HT-29 (cell line): Measurements from ENCODE around the gene MPLKIP. TPM values are rescaled to one million over a fixed set of nuclear protein-coding genes. Genes with fewer than 3 reads are reported as not detected.
"Not testable (repeated sequence)": the region's sequence is repeated elsewhere in the genome, so short reads cannot be mapped to it uniquely, and the experiment has no call there.

Experiments
- DNase-seq: peaks from one replicate; pipeline ENCODE4 v3.0.0-alpha.2; 2015; ENCODE audit warnings: low spot score
- total RNA-seq: library from RNA; depleted of rRNA; stranded (reverse); fragments of >200 nt; shearing (Covaris generic); gene quantifications from 2 replicates; pipeline ENCODE4 v1.2.3, GENCODE V29; 2014; rRNA removed

Gene MPLKIP
- total RNA-seq, result 66.0 and 74.3 TPM in 2 replicates

- peak; percentile 96 for DNase-seq
Measured at GRCh38 chr7:40134428-40135316, at the start of gene MPLKIP, which contains the start of gene SUGCT. MPLKIP (minus strand) TSS chr7:40134622; CDS start chr7:40134567, 55 bp downstream. SUGCT (plus strand) TSS chr7:40135005.

- DNase-seq, result no peak
Measured at GRCh38 chr7:40182452-40182851, 48.0 kb upstream of the MPLKIP start.

GRCh38 chr7:40177071-40177470 is 42.6 kb upstream of the MPLKIP start:
- no peak for DNase-seq

GRCh38 chr7:40175725-40176510 is 41.5 kb upstream of the MPLKIP start:
- no peak for DNase-seq

- DNase-seq, result not testable (repeated sequence)
Measured at GRCh38 chr7:40175256-40175655, 40.8 kb upstream of the MPLKIP start.

- not testable (repeated sequence) for DNase-seq
Measured at GRCh38 chr7:40173121-40173520, 38.7 kb upstream of the MPLKIP start.

GRCh38 chr7:40168266-40168665 is 33.8 kb upstream of the MPLKIP start:
- DNase-seq, result not testable (repeated sequence)

GRCh38 chr7:40167291-40167690 is 32.9 kb upstream of the MPLKIP start:
- no peak for DNase-seq

GRCh38 chr7:40165216-40165615 is 30.8 kb upstream of the MPLKIP start:
- DNase-seq, result no peak

- DNase-seq, result no peak
Measured at GRCh38 chr7:40162516-40162915, 28.1 kb upstream of the MPLKIP start.

GRCh38 chr7:40156988-40157387 is 22.6 kb upstream of the MPLKIP start:
- DNase-seq, result no peak

- DNase-seq, result peak; percentile 9
Measured at GRCh38 chr7:40151504-40151903, 17.1 kb upstream of the MPLKIP start.

GRCh38 chr7:40148671-40149070 is 14.2 kb upstream of the MPLKIP start:
- no peak for DNase-seq

GRCh38 chr7:40148247-40148580 is 13.8 kb upstream of the MPLKIP start:
- DNase-seq, result not testable (repeated sequence)

- no peak for DNase-seq
Measured at GRCh38 chr7:40147371-40148246, 13.2 kb upstream of the MPLKIP start.

GRCh38 chr7:40145596-40146130 is 11.2 kb upstream of the MPLKIP start:
- not testable (repeated sequence) for DNase-seq

GRCh38 chr7:40141916-40142315 is 7.5 kb upstream of the MPLKIP start:
- peak; percentile 16 for DNase-seq

- DNase-seq, result not testable (repeated sequence)
Measured at GRCh38 chr7:40139891-40140290, 5.5 kb upstream of the MPLKIP start.

- no peak for DNase-seq
Measured at GRCh38 chr7:40138973-40139372, 4.6 kb upstream of the MPLKIP start.

GRCh38 chr7:40137563-40137962 is 3.1 kb upstream of the MPLKIP start:
- DNase-seq, result no peak

- DNase-seq, result no peak
Measured at GRCh38 chr7:40135317-40135610, 842 bp upstream of the MPLKIP start.
